Transverse colon (tissue), 4 donors: ENCODE measurements around the gene AGO4. TPM values are rescaled to one million over a fixed set of nuclear protein-coding genes. Genes with fewer than 3 reads are reported as not detected.

Experiments used
- DNase-seq: peaks from one replicate; pipeline ENCODE4 v3.0.0-alpha.2; 2019
- H3K27ac ChIP-seq, 4 donors: fragments of 200-600 bp; sonication (generic); 2 replicates each; pipeline ENCODE4 v1.5.1; 2016 to 2018; ENCODE audit warnings: inconsistent platforms in 4 of 4
- H3K27me3 ChIP-seq: fragments of 200-600 bp; sonication (generic); 2 replicates; pipeline ENCODE4 v1.5.1; 2017; ENCODE audit warnings: inconsistent platforms
- H3K36me3 ChIP-seq, 4 donors: fragments of 200-600 bp; sonication (generic); 2 replicates each; pipeline ENCODE4 v1.5.1; 2017 to 2019; ENCODE audit warnings: inconsistent platforms in 4 of 4
- H3K4me1 ChIP-seq, 4 donors: fragments of 200-600 bp; sonication (generic); 2 replicates each; pipeline ENCODE4 v1.5.1; 2017 to 2020; ENCODE audit warnings: inconsistent platforms in 4 of 4
- H3K4me3 ChIP-seq, 4 donors: fragments of 200-600 bp; sonication (generic); 1 replicate in 1 of 4; 2 replicates in 3 of 4; pipeline versions ENCODE4 v1.5.1 to v1.6.1; 2017 to 2019; ENCODE audit warnings: inconsistent platforms in 4 of 4
- H3K9me3 ChIP-seq, 2 donors: fragments of 200-600 bp; sonication (generic); 2 replicates each; pipeline ENCODE4 v1.5.1; 2017 to 2019; ENCODE audit warnings: inconsistent platforms in 2 of 2
- EP300 ChIP-seq: sonication (generic); formaldehyde crosslinking; IDR thresholded peaks from one replicate; pipeline ENCODE4 v1.6.1; 2017; ENCODE audit warnings: antibody characterized with exemption, low read depth
- POLR2A ChIP-seq: fragments of 450-650 bp; IDR thresholded peaks from one replicate; pipeline ENCODE4 v1.6.1; 2016; ENCODE audit warnings: antibody characterized with exemption, mild to moderate bottlenecking, moderate library complexity
- POLR2AphosphoS5 ChIP-seq, 3 donors: sonication (generic); formaldehyde crosslinking; IDR thresholded peaks; one replicate each; pipeline ENCODE4 v1.6.1; 2016; ENCODE audit warnings: antibody characterized with exemption in 3 of 3
- WGBS, 2 donors: methylation state at CpG; one replicate each; pipeline ENCODE4 v1.1.5; 2018; ENCODE audit warnings: low coverage in 1 of 2; 5-methylcytosine and 5-hydroxymethylcytosine counted together
- in situ Hi-C, 4 donors: fragments of 200-750 bp; cut with MboI; loops; one replicate each; pipeline versions ENCODE4 v1.15.0 to v1.15.1; 2017; ENCODE audit warnings: low sequenced_read_pairs in 3 of 4, low pct_ligation_motif_present in 1 of 4, low pct_unique_long_range_greater_than_20kb in 1 of 4
- intact Hi-C: fragments of 100-400 bp; cut with DNase I; formaldehyde crosslinking; loops from one replicate; pipeline ENCODE4 v1.15.1; 2023; ENCODE audit warnings: low total_unique reads
- total RNA-seq, 4 donors: library from RNA; depleted of rRNA; stranded (reverse); fragments of >200 nt; gene quantifications; one replicate each; pipeline ENCODE4 v1.1.0, GENCODE V29; 2016
- TF ChIP-seq, protein P1 (sequence below), 5 experiments: fragments of 200-600 bp in 3 of 5; fragments of 450-650 bp in 2 of 5; sonication (generic) in 3 of 5; IDR thresholded peaks; 1 replicate in 2 of 5; 2 replicates in 3 of 5; pipeline ENCODE4 v1.5.1; 2016 to 2017; ENCODE audit warnings: antibody characterized with exemption in 5 of 5, inconsistent platforms in 3 of 5, mild to moderate bottlenecking in 2 of 5, moderate library complexity in 1 of 5

AGO4 gene
- total RNA-seq = 10 to 100 TPM in 3 of 4 donors, 1 to 10 TPM in 1; 6.4 to 21.3 (median 16.8) TPM

GRCh38 chr1:35807614-35808449, at the start of gene AGO4:
Gene AGO4, plus strand, starts transcription at chr1:35808016. Its CDS starts 401 bp downstream, at chr1:35808417.
- intact Hi-C loops = no loop called here
- Histone ChIP-seq H3K36me3 (no peaks in the 10 kb centered on the region), H3K4me1 (peaks cover 7 to 31% (median 20%) of the 10 kb centered on the region in 4 donors), H3K27ac (peak within 1 kb of the TSS; percentile 89 to 95 (median 92)), H3K27me3 (no peaks in the 10 kb centered on the region), H3K4me3 (peak within 1 kb of the TSS; percentile 94 to 100 (median 96)), H3K9me3 (no peaks in the 10 kb centered on the region)
- TF ChIP-seq, protein P1, sequence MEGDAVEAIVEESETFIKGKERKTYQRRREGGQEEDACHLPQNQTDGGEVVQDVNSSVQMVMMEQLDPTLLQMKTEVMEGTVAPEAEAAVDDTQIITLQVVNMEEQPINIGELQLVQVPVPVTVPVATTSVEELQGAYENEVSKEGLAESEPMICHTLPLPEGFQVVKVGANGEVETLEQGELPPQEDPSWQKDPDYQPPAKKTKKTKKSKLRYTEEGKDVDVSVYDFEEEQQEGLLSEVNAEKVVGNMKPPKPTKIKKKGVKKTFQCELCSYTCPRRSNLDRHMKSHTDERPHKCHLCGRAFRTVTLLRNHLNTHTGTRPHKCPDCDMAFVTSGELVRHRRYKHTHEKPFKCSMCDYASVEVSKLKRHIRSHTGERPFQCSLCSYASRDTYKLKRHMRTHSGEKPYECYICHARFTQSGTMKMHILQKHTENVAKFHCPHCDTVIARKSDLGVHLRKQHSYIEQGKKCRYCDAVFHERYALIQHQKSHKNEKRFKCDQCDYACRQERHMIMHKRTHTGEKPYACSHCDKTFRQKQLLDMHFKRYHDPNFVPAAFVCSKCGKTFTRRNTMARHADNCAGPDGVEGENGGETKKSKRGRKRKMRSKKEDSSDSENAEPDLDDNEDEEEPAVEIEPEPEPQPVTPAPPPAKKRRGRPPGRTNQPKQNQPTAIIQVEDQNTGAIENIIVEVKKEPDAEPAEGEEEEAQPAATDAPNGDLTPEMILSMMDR (IDR thresholded peaks at IDR 0.05) = peak in 1 of 5 experiments; percentile 6
- TF ChIP-seq POLR2AphosphoS5 (IDR thresholded peaks at IDR 0.05) (peak in 2 of 3 donors; percentile 21 to 48), EP300 (no peak)
- 5% methylated on average over 34 of the region's 105 CpGs; no CpG with 5 or more reads in 1 of the 2 donors for WGBS, 2 donors
- in situ Hi-C loops = no loop called here
- DNase-seq = peak; percentile 55

- WGBS, 2 donors = 59 to 66% methylated on average over 2 of the region's 2 CpGs
- in situ Hi-C loops = loop anchor here in 1 of 4 donors (25.0 kb wide), 1 partner anchor 300 kb away; no protein-coding TSS in a partner anchor
- no peak for DNase-seq
- H3K4me3 ChIP-seq = no peak overlapping the region
- H3K27me3 ChIP-seq = no peaks in the 10 kb centered on the region
- TF ChIP-seq, protein P1 (IDR thresholded peaks at IDR 0.05) = no peak
- TF ChIP-seq EP300 = no peak
- TF ChIP-seq POLR2AphosphoS5 (IDR thresholded peaks at IDR 0.05) = no peak
- no peak for TF ChIP-seq POLR2A
- H3K4me1 ChIP-seq = no peaks in the 10 kb centered on the region
- H3K27ac ChIP-seq = no peak overlapping the region
- H3K9me3 ChIP-seq = no peaks in the 10 kb centered on the region
- no peaks in the 10 kb centered on the region for H3K36me3 ChIP-seq
- intact Hi-C loops = no loop called here
These were observed 45.7 kb upstream of the AGO4 start for GRCh38 chr1:35762141-35762540.

- Histone ChIP-seq H3K36me3 (no peaks in the 10 kb centered on the region), H3K27ac (no peak overlapping the region), H3K27me3 (no peaks in the 10 kb centered on the region), H3K9me3 (no peaks in the 10 kb centered on the region), H3K4me3 (no peak overlapping the region), H3K4me1 (no peaks in the 10 kb centered on the region)
- TF ChIP-seq POLR2A (no peak), POLR2AphosphoS5 (IDR thresholded peaks at IDR 0.05) (no peak), EP300 (no peak)
- TF ChIP-seq, protein P1 (IDR thresholded peaks at IDR 0.05) = no peak
- in situ Hi-C loops = loop anchor here in 1 of 4 donors (25.0 kb wide), 1 partner anchor 301 kb away; no protein-coding TSS in a partner anchor
- intact Hi-C loops = no loop called here
- no peak for DNase-seq
These were observed 44.6 kb upstream of the AGO4 start for GRCh38 chr1:35763201-35763600.

DNA sequence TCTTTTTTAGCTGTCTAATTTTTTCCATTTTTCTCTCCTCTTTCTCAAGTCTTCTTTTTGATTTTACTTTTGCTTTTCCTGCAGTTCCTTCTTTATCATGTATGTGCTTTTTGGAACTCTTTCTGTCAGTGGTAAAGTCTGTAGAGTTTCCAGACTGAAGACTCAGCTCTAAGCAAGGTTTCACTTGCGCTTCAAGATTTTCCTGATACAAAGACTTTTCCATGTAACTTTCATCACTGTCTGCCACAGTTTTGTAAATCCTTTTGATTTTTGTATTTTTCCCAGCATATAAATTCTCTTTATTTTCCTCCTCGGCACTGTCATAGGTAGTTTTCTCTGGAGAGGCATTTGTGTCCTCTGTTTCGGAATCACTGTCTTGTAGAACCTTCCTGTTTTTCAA, 43.5 kb upstream of the AGO4 start:
- DNase-seq = no peak
- Histone ChIP-seq H3K4me3 (no peak overlapping the region), H3K27me3 (no peaks in the 10 kb centered on the region), H3K36me3 (no peaks in the 10 kb centered on the region), H3K27ac (no peak overlapping the region), H3K4me1 (peaks cover 0 to 6% (median 1%) of the 10 kb centered on the region in 4 donors), H3K9me3 (no peaks in the 10 kb centered on the region)
- TF ChIP-seq POLR2A = no peak
- TF ChIP-seq, protein P1 (IDR thresholded peaks at IDR 0.05) = no peak
- TF ChIP-seq POLR2AphosphoS5 (IDR thresholded peaks at IDR 0.05) = no peak
- no peak for TF ChIP-seq EP300
- 91 to 95% methylated on average over 3 of the region's 3 CpGs for WGBS, 2 donors
- intact Hi-C loops = no loop called here
- in situ Hi-C loops = loop anchor here in 1 of 4 donors (25.0 kb wide), 1 partner anchor 302 kb away; no protein-coding TSS in a partner anchor
